ENCODE measurements around the gene ADAMTSL1.

Gene ADAMTSL1

GRCh38 chr9:18456624-18457237, 17.2 kb upstream of the ADAMTSL1 start:
- Histone ChIP-seq H3K9ac (ENCODE audit: low read length) (no peak overlapping the region), H3K4me2 (ENCODE audit: low read depth, low read length, poor library complexity, severe bottlenecking) (no peak overlapping the region)

GRCh38 chr9:18457510-18457909, 16.4 kb upstream of the ADAMTSL1 start:
- H3K36me3 ChIP-seq (ENCODE audit: low read length) = no peaks in the 10 kb centered on the region
- H3K4me3 ChIP-seq (ENCODE audit: insufficient read depth, low read length, poor library complexity, severe bottlenecking) = no peak overlapping the region
- no peak overlapping the region for H3K4me2 ChIP-seq (ENCODE audit: low read depth, low read length, poor library complexity, severe bottlenecking)
- no peak overlapping the region for H3K9ac ChIP-seq (ENCODE audit: low read length)
- H3K27me3 ChIP-seq (ENCODE audit: low read length) = no peaks in the 10 kb centered on the region; the same call in 1 of the 2 replicates
- no peaks in the 10 kb centered on the region for H3F3A ChIP-seq (ENCODE audit: insufficient read depth)
- H3K9me3 ChIP-seq (ENCODE audit: insufficient read depth, low read length) = no peaks in the 10 kb centered on the region
- H3K9me2 ChIP-seq (replicated peaks; ENCODE audit: insufficient read depth, low read length) = no peaks in the 10 kb centered on the region
- TF ChIP-seq CTCF (IDR thresholded peaks at IDR 0.05; ENCODE audit: insufficient read depth, low read length, poor library complexity, severe bottlenecking) = no peak
- no peak for TF ChIP-seq EZH2phosphoT487 (conservative IDR thresholded peaks at IDR 0.05; ENCODE audit: low read length)
- H2AFZ ChIP-seq (ENCODE audit: low read depth, low read length, severe bottlenecking) = no peak overlapping the region
- H3K79me2 ChIP-seq (ENCODE audit: insufficient read depth, low read length) = no peaks in the 10 kb centered on the region
- H3K27ac ChIP-seq (ENCODE audit: low read depth, low read length) = no peak overlapping the region
- no peaks in the 10 kb centered on the region for H4K20me1 ChIP-seq (ENCODE audit: low read depth, low read length)

More at GRCh38 chr9:18456624-18457237, 17.2 kb upstream of the ADAMTSL1 start:
- Histone ChIP-seq H3K27ac (ENCODE audit: low read depth, low read length) (no peak overlapping the region), H3K4me3 (ENCODE audit: insufficient read depth, low read length, poor library complexity, severe bottlenecking) (no peak overlapping the region), H3K36me3 (ENCODE audit: low read length) (no peaks in the 10 kb centered on the region), H4K20me1 (ENCODE audit: low read depth, low read length) (no peaks in the 10 kb centered on the region), H3F3A (ENCODE audit: insufficient read depth) (no peaks in the 10 kb centered on the region), H2AFZ (ENCODE audit: low read depth, low read length, severe bottlenecking) (no peak overlapping the region), H3K9me3 (ENCODE audit: insufficient read depth, low read length) (no peaks in the 10 kb centered on the region), H3K79me2 (ENCODE audit: insufficient read depth, low read length) (no peaks in the 10 kb centered on the region), H3K9me2 (replicated peaks; ENCODE audit: insufficient read depth, low read length) (no peaks in the 10 kb centered on the region), H3K27me3 (ENCODE audit: low read length) (no peaks in the 10 kb centered on the region; the same call in 1 of the 2 replicates)
- TF ChIP-seq CTCF (IDR thresholded peaks at IDR 0.05; ENCODE audit: insufficient read depth, low read length, poor library complexity, severe bottlenecking) = no peak

GRCh38 chr9:18459962-18460584, 13.9 kb upstream of the ADAMTSL1 start:
- Histone ChIP-seq H2AFZ (ENCODE audit: low read depth, low read length, severe bottlenecking) (no peak overlapping the region), H3K9ac (ENCODE audit: low read length) (no peak overlapping the region), H3K36me3 (ENCODE audit: low read length) (no peaks in the 10 kb centered on the region), H3K79me2 (ENCODE audit: insufficient read depth, low read length) (no peaks in the 10 kb centered on the region), H3K27ac (ENCODE audit: low read depth, low read length) (no peak overlapping the region), H3K9me2 (replicated peaks; ENCODE audit: insufficient read depth, low read length) (no peaks in the 10 kb centered on the region), H3K4me2 (ENCODE audit: low read depth, low read length, poor library complexity, severe bottlenecking) (no peak overlapping the region), H3K27me3 (ENCODE audit: low read length) (no peaks in the 10 kb centered on the region; the same call in 1 of the 2 replicates), H3K9me3 (ENCODE audit: insufficient read depth, low read length) (no peaks in the 10 kb centered on the region), H4K20me1 (ENCODE audit: low read depth, low read length) (no peaks in the 10 kb centered on the region), H3K4me3 (ENCODE audit: insufficient read depth, low read length, poor library complexity, severe bottlenecking) (no peak overlapping the region), H3F3A (ENCODE audit: insufficient read depth) (no peaks in the 10 kb centered on the region)
- TF ChIP-seq EZH2phosphoT487 (conservative IDR thresholded peaks at IDR 0.05; ENCODE audit: low read length) (no peak), CTCF (IDR thresholded peaks at IDR 0.05; ENCODE audit: insufficient read depth, low read length, poor library complexity, severe bottlenecking) (no peak)

All from SU-DHL-6 (cell line).